Lung (tissue), 12 donors: ENCODE data around the gene PDZD2. TPM values are rescaled to one million over a fixed set of nuclear protein-coding genes. Genes with fewer than 3 reads are reported as not detected.

Experiments
- ATAC-seq: fragments of 200-7000 bp; cut with Tn5 transposase; one replicate; pipeline ENCODE4 v1.9.1; 2020; ENCODE audit warnings: moderate number of reproducible peaks; ENCODE audit not compliant: insufficient read depth, low FRiP score
- DNase-seq, 3 donors: peaks; one replicate each; pipeline ENCODE4 v3.0.0-alpha.2; 2013 to 2017
- H3K27ac ChIP-seq, 2 donors: one replicate each; pipeline ENCODE4 v1.5.1; 2013; ENCODE audit warnings: mild to moderate bottlenecking in 2 of 2, moderate library complexity in 2 of 2, control low read depth in 1 of 2, inconsistent platforms in 1 of 2, low read depth in 1 of 2, low read length in 1 of 2
- H3K27me3 ChIP-seq, 3 donors: one replicate each; pipeline ENCODE4 v1.5.1; 2013; ENCODE audit warnings: low read length in 2 of 3; ENCODE audit not compliant: control insufficient read depth in 3 of 3, insufficient read depth in 3 of 3
- H3K36me3 ChIP-seq, 4 donors: one replicate each; pipeline ENCODE4 v1.5.1; 2013; ENCODE audit warnings: low read length in 4 of 4, mild to moderate bottlenecking in 1 of 4, moderate library complexity in 1 of 4; ENCODE audit not compliant: control insufficient read depth in 4 of 4, insufficient read depth in 4 of 4
- H3K4me1 ChIP-seq, 5 donors: one replicate each; pipeline ENCODE4 v1.5.1; 2013; ENCODE audit warnings: low read length in 5 of 5, mild to moderate bottlenecking in 2 of 5, moderate library complexity in 1 of 5; ENCODE audit not compliant: control insufficient read depth in 5 of 5, insufficient read depth in 5 of 5
- H3K4me3 ChIP-seq: one replicate; pipeline ENCODE4 v1.5.1; 2013; ENCODE audit warnings: mild to moderate bottlenecking, control low read depth, moderate library complexity
- H3K9ac ChIP-seq, 2 donors: one replicate each; pipeline ENCODE4 v1.5.1; 2013; ENCODE audit warnings: low read length in 2 of 2, control low read depth in 1 of 2; ENCODE audit not compliant: insufficient read depth in 1 of 2
- H3K9me3 ChIP-seq, 4 donors: one replicate each; pipeline ENCODE4 v1.5.1; 2013; ENCODE audit warnings: low read length in 3 of 4, mild to moderate bottlenecking in 1 of 4, moderate library complexity in 1 of 4; ENCODE audit not compliant: control insufficient read depth in 4 of 4, insufficient read depth in 3 of 4
- CTCF ChIP-seq: IDR thresholded peaks from 2 replicates; pipeline ENCODE4 v1.5.1; 2012; ENCODE audit warnings: mild to moderate bottlenecking; ENCODE audit errors: control extremely low read depth, extremely low read depth
- WGBS, 2 donors: extraction: QIAGEN DNeasy Blood & Tissue Kit; methylation state at CpG; one replicate each; pipeline ENCODE4 v1.1.7; 2013; 5-methylcytosine and 5-hydroxymethylcytosine counted together
- polyA plus RNA-seq, 2 donors: library from polyadenylated mRNA; stranded (reverse); fragments of 200-250 nt; gene quantifications; one replicate each; pipeline ENCODE4 v1.2.1, GENCODE V29; 2013
- total RNA-seq, 2 donors: library from RNA; depleted of rRNA in 1 of 2; stranded (reverse); fragments of >200 nt in 1 of 2; gene quantifications; one replicate each; pipeline ENCODE4 v1.2.1, GENCODE V29; 2014 to 2021
- donor health status: control.
- donor health status: control.
- donor health status: Bipolar disorder and iron deficiency.
- donor health status: healthy.
- donor health status: DM: yes; HTN: yes; CAD: no.

Gene PDZD2
- total and polyA plus RNA-seq, 4 donors = 9.2 to 56.3 (median 24.8) TPM

GRCh38 chr5:32143617-32144377, 504.9 kb downstream of the PDZD2 start:
- H3K27ac ChIP-seq = no peak overlapping the region
- H3K36me3 ChIP-seq = peaks cover 0 to 8% (median 3%) of the 10 kb centered on the region in 4 donors
- H3K4me3 ChIP-seq = no peak overlapping the region
- DNase-seq (no peak), ATAC-seq (no peak)
- TF ChIP-seq CTCF = no peak
- 84 to 90% methylated on average over 6 of the region's 6 CpGs for whole genome bisulfite sequencing, 2 donors
- H3K4me1 ChIP-seq = peaks cover 2 to 29% (median 3%) of the 10 kb centered on the region in 5 donors
- H3K9me3 ChIP-seq = no peaks in the 10 kb centered on the region
- H3K9ac ChIP-seq = no peak overlapping the region
- no peaks in the 10 kb centered on the region for H3K27me3 ChIP-seq

GRCh38 chr5:32144378-32145207, 505.7 kb downstream of the PDZD2 start:
- DNase-seq (no peak), ATAC-seq (no peak)
- H3K4me1 ChIP-seq = peaks cover 2 to 34% (median 3%) of the 10 kb centered on the region in 5 donors
- 91 to 96% methylated on average over 5 of the region's 5 CpGs for WGBS, 2 donors
- H3K9me3 ChIP-seq = no peaks in the 10 kb centered on the region
- no peak overlapping the region for H3K27ac ChIP-seq
- TF ChIP-seq CTCF = no peak
- H3K9ac ChIP-seq = no peak overlapping the region
- H3K36me3 ChIP-seq = peaks cover 0 to 4% (median 2%) of the 10 kb centered on the region in 4 donors
- no peak overlapping the region for H3K4me3 ChIP-seq
- H3K27me3 ChIP-seq = no peaks in the 10 kb centered on the region

GRCh38 chr5:32145378-32145777, 506.4 kb downstream of the PDZD2 start:
- ATAC-seq = no peak
- Histone ChIP-seq H3K4me1 (peaks cover 2 to 36% (median 3%) of the 10 kb centered on the region in 5 donors), H3K27me3 (no peaks in the 10 kb centered on the region), H3K9me3 (no peaks in the 10 kb centered on the region), H3K36me3 (peaks cover 0 to 4% (median 2%) of the 10 kb centered on the region in 4 donors), H3K4me3 (no peak overlapping the region), H3K27ac (no peak overlapping the region), H3K9ac (no peak overlapping the region)
- DNase-seq = no peak
- TF ChIP-seq CTCF = no peak
- WGBS, 2 donors = 75 to 86% methylated on average over 2 of the region's 2 CpGs
